Activated CD8-positive, alpha-beta T cell treated with anti-CD3 and anti-CD28 coated beads for 36 hours (primary cell): ENCODE measurements around the gene CUBN. TPM values are rescaled to one million over a fixed set of nuclear protein-coding genes. Genes with fewer than 3 reads are reported as not detected.

Source experiments
- ATAC-seq: fragments of 200-7000 bp; cut with Tn5 transposase; one replicate; pipeline ENCODE4 v1.10.0; 2021; ENCODE audit warnings: mild to moderate bottlenecking, moderate library complexity
- CTCF ChIA-PET: fragments of 350-600 bp; sonication (Branson Sonifier 250); formaldehyde crosslinking; loops from one replicate; lab custom pipeline; 2021; ENCODE audit warnings: antibody characterized with exemption; lab: Charles Lee
- POLR2A ChIA-PET: fragments of 350-600 bp; sonication (Branson Sonifier 250); formaldehyde crosslinking; loops from one replicate; lab custom pipeline; 2021; ENCODE audit warnings: antibody characterized with exemption; lab: Charles Lee
- DNase-seq: peaks from one replicate; pipeline ENCODE4 v3.0.0-alpha.2; 2020
- H3K27ac Mint-ChIP-seq: one replicate; pipeline ENCODE4 v1.8.0; 2021; ENCODE audit warnings: mild to moderate bottlenecking, mixed read lengths
- H3K27me3 Mint-ChIP-seq: one replicate; pipeline ENCODE4 v1.8.0; 2021; ENCODE audit warnings: mixed read lengths
- H3K36me3 Mint-ChIP-seq: one replicate; pipeline ENCODE4 v1.8.0; 2021; ENCODE audit warnings: low read depth, mixed read lengths
- H3K4me1 Mint-ChIP-seq: one replicate; pipeline ENCODE4 v1.8.0; 2021; ENCODE audit warnings: low read depth, mixed read lengths
- H3K4me3 Mint-ChIP-seq: one replicate; pipeline ENCODE4 v1.8.0; 2021; ENCODE audit warnings: mild to moderate bottlenecking, moderate library complexity, mixed read lengths
- H3K9me3 Mint-ChIP-seq: one replicate; pipeline ENCODE4 v1.8.0; 2021; ENCODE audit warnings: mixed read lengths
- intact Hi-C: fragments of 100-400 bp; cut with micrococcal nuclease; formaldehyde crosslinking; loops from one replicate; pipeline ENCODE4 v1.10.0; 2022
- total RNA-seq, 2 experiments: library from RNA; stranded (reverse); gene quantifications; one replicate each; pipeline ENCODE4 v1.2.3, GENCODE V29; 2021
- TF ChIP-seq, protein P1 (sequence below): fragments of 200-600 bp; IDR thresholded peaks from one replicate; pipeline ENCODE4 v1.8.0; 2022; ENCODE audit warnings: antibody characterized with exemption, mild to moderate bottlenecking

CUBN gene
- total RNA-seq, 2 experiments from 2014 or later = 0.38 to 0.65 TPM

DNA sequence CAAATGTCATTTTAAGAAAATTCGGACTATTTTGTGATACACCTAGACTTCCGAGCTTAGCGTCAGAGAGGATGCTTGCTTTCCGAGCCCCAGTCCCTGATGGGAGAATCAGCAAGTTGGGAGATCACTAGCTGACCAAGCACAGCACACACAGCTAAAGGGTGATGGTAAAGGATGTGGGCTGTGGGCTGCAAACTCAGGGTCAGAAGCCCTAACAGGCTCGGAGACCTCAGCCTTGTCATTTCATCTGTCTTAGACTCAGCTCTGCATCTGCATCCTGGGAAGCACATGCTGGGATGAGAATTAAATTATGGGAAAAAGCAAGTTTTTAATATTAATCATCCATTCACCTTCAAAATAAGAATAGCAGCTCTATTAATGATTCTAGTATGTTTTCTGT lies 3.3 kb downstream of the CUBN start:
- ChIA-PET POLR2A (no interaction called here), CTCF (no interaction called here)
- peaks cover 3% of the 10 kb centered on the region for H3K36me3 Mint-ChIP-seq
- H3K27ac Mint-ChIP-seq = no peak overlapping the region
- no peaks in the 10 kb centered on the region for H3K9me3 Mint-ChIP-seq
- no peak overlapping the region for H3K4me3 Mint-ChIP-seq
- DNase-seq (no peak), ATAC-seq (no peak)
- intact Hi-C loops = no loop called here
- TF ChIP-seq, protein P1, sequence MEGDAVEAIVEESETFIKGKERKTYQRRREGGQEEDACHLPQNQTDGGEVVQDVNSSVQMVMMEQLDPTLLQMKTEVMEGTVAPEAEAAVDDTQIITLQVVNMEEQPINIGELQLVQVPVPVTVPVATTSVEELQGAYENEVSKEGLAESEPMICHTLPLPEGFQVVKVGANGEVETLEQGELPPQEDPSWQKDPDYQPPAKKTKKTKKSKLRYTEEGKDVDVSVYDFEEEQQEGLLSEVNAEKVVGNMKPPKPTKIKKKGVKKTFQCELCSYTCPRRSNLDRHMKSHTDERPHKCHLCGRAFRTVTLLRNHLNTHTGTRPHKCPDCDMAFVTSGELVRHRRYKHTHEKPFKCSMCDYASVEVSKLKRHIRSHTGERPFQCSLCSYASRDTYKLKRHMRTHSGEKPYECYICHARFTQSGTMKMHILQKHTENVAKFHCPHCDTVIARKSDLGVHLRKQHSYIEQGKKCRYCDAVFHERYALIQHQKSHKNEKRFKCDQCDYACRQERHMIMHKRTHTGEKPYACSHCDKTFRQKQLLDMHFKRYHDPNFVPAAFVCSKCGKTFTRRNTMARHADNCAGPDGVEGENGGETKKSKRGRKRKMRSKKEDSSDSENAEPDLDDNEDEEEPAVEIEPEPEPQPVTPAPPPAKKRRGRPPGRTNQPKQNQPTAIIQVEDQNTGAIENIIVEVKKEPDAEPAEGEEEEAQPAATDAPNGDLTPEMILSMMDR = no peak
- H3K4me1 Mint-ChIP-seq = no peaks in the 10 kb centered on the region
- no peaks in the 10 kb centered on the region for H3K27me3 Mint-ChIP-seq

DNA sequence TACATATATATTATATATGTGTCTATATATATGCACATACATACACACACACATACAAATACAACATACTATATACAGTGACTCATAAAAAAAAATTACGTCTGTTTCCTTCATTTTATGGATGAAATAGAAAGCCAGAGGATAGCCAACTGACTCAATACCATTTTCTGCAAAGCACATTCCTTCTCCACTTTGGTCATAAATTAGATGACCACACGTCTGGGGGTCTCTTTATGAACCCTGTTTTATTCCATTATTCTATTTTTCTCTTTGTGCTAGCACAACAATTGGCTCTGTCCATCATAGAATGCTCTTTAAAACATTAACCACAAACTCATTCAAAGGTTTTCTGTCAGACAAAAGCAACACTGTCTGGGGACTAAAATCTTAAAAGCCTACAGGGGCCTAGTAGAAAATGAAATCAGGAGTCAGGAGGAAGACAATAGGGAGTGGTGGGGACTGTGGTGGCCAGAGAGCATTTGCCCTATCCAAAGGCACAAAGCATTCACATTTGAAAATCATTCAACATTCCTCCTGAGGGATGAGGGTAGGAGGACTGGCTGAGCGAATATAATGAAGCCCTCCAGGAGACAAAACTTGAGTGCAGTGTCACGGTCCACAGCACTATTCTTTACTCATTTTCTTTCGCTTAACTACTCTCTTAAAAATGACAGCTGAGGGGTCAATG lies 4.3 kb downstream of the CUBN start:
- intact Hi-C loops = no loop called here
- CTCF ChIA-PET = no interaction called here
- POLR2A ChIA-PET = no interaction called here
- Mint-ChIP-seq H3K4me1 (no peaks in the 10 kb centered on the region), H3K36me3 (peaks cover 3% of the 10 kb centered on the region), H3K9me3 (no peaks in the 10 kb centered on the region), H3K27me3 (no peaks in the 10 kb centered on the region), H3K4me3 (no peak overlapping the region), H3K27ac (no peak overlapping the region)
- ATAC-seq = no peak
- no peak for DNase-seq
- TF ChIP-seq, protein P1 = no peak

DNA sequence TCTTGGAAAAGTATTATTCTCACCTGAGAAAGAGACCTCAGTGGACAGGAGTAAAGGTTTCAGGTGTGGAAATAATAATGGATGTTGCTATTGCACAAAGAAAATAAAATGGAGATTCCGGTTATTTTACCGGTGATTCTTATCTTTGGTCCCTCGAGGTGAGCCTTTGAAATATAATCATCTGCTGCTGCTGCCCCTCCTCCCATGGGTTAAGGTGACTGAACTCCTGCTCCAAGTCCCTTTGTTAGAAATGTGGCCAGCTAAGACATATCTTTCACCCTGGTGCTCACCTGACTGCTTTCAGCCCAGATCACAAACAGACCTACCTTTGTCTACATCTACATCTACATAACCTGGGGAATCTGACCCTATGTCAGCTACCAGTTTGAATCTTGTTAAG lies 5.7 kb downstream of the CUBN start:
- H3K4me3 Mint-ChIP-seq = no peak overlapping the region
- POLR2A ChIA-PET = no interaction called here
- H3K4me1 Mint-ChIP-seq = no peaks in the 10 kb centered on the region
- ATAC-seq (no peak), DNase-seq (no peak)
- H3K27ac Mint-ChIP-seq = no peak overlapping the region
- H3K36me3 Mint-ChIP-seq = peaks cover 3% of the 10 kb centered on the region
- intact Hi-C loops = no loop called here
- CTCF ChIA-PET = no interaction called here
- TF ChIP-seq, protein P1 = no peak
- no peaks in the 10 kb centered on the region for H3K9me3 Mint-ChIP-seq
- no peaks in the 10 kb centered on the region for H3K27me3 Mint-ChIP-seq

DNA sequence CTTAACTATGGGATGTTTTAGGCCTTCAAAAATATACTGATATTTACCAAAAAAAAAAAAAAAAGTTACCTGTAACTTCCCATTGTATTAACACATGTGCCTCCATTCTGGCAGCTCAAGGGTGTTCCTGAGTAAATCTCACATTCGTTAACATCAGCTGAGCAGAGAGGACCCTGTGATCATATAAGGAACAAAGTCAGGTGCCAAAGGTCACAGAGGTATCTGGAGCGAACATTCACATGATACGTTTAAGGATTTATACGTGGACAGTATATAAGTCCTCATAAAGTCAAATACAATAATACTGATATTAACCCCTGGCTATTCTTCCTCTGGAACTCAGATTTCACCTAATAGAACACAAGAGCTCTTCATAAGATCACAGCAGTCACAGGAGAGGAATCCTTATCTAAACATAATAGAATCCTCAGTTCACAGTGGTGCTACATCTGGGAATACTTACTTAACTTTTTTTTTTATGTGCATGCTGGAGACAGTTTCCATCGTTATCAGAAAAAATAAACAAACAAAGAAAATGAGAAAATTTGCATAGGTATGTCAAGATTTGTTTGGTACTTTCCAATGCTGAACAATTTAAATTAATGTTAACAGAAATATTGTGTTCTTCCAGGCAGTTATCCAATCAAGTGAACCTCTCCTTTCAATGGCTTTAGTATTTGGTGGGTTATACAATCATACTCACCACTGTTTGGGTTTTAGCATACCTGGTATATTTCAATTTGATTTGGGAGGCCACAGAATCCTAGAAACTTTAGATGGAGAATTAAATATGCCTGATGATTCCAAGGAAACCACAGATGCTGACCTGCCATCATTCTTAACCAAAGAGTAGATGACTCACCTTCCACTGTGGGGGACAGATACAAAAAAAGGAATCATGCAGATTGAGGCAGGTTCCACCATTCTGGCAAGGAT lies 6.6 kb downstream of the CUBN start:
- ChIA-PET CTCF (interaction anchor here (1.4 kb wide), 1 partner anchor 134 kb away, joined by 3 read pairs; no protein-coding TSS in a partner anchor), POLR2A (interaction anchor here (0.7 kb wide), 1 partner anchor 115 kb away, joined by 3 read pairs; no protein-coding TSS in a partner anchor)
- ATAC-seq (no peak), DNase-seq (no peak)
- Mint-ChIP-seq H3K27me3 (no peaks in the 10 kb centered on the region), H3K36me3 (peaks cover 3% of the 10 kb centered on the region), H3K9me3 (no peaks in the 10 kb centered on the region), H3K4me3 (no peak overlapping the region), H3K27ac (no peak overlapping the region), H3K4me1 (no peaks in the 10 kb centered on the region)
- intact Hi-C loops = no loop called here
- TF ChIP-seq, protein P1 = no peak

DNA sequence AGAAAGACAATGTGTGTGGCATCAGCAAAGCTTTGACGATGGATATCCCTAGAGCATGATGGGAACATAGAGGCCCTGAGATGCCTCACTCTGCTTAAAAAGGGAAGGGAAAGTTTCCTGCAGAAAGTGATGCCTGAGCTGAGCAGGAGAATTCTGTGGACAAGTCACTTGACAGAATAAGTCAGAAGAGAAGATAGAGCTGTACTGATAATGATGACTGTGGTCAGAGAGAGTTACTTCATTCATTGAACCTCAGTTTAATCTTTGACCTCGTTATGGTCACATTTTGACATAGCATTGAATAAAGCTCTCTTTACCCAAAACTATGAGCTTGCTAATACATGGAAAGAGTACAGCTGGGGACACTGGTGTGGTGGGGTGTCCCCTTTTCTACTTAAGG lies 7.6 kb downstream of the CUBN start:
- ChIA-PET POLR2A (interaction anchor here (0.7 kb wide), 1 partner anchor 116 kb away, joined by 3 read pairs; no protein-coding TSS in a partner anchor), CTCF (interaction anchor here (1.4 kb wide), 1 partner anchor 135 kb away, joined by 3 read pairs; no protein-coding TSS in a partner anchor)
- intact Hi-C loops = no loop called here
- Mint-ChIP-seq H3K27ac (no peak overlapping the region), H3K9me3 (no peaks in the 10 kb centered on the region), H3K4me1 (no peaks in the 10 kb centered on the region), H3K4me3 (no peak overlapping the region), H3K27me3 (no peaks in the 10 kb centered on the region), H3K36me3 (peaks cover 3% of the 10 kb centered on the region)
- TF ChIP-seq, protein P1 = no peak
- DNase-seq (no peak), ATAC-seq (no peak)
